Right atrium auricular region (tissue), 2 donors: Measurements from ENCODE around the gene B4GALT5. TPM values are rescaled to one million over a fixed set of nuclear protein-coding genes. Genes with fewer than 3 reads are reported as not detected.
A peak's percentile ranks its signal among the peaks of the same experiment; 100 is the strongest.
"Not testable (repeated sequence)": the region's sequence is repeated elsewhere in the genome, so short reads cannot be mapped to it uniquely, and the experiment has no call there.

Source experiments
- DNase-seq: peaks from one replicate; pipeline ENCODE4 v3.0.0-alpha.2; 2019; ENCODE audit warnings: low spot score
- H3K27ac ChIP-seq, 2 donors: fragments of 200-600 bp; sonication (generic); 1 replicate in 1 of 2; 2 replicates in 1 of 2; pipeline ENCODE4 v1.5.1; 2016 to 2019
- H3K27me3 ChIP-seq, 2 donors: fragments of 200-600 bp; sonication (generic); one replicate each; pipeline versions ENCODE4 v1.5.1 to v1.6.0; 2017 to 2019
- H3K36me3 ChIP-seq: fragments of 200-600 bp; sonication (generic); one replicate; pipeline ENCODE4 v1.5.1; 2016
- H3K4me1 ChIP-seq, 2 donors: fragments of 200-600 bp; sonication (generic); one replicate each; pipeline versions ENCODE4 v1.5.1 to v1.6.0; 2017 to 2019
- H3K4me3 ChIP-seq, 2 donors: fragments of 200-600 bp; sonication (generic); 1 replicate in 1 of 2; 2 replicates in 1 of 2; pipeline ENCODE4 v1.5.1; 2017 to 2019; ENCODE audit warnings: mild to moderate bottlenecking in 1 of 2, moderate library complexity in 1 of 2
- H3K9me3 ChIP-seq, 2 donors: fragments of 200-600 bp; sonication (generic); one replicate each; pipeline ENCODE4 v1.5.1; 2019
- CTCF ChIP-seq, 2 donors: fragments of 200-600 bp; sonication (generic); IDR thresholded peaks; one replicate each; pipeline ENCODE4 v1.5.1; 2019; ENCODE audit warnings: antibody characterized with exemption in 2 of 2
- total RNA-seq, 2 donors: library from RNA; depleted of rRNA; stranded (reverse); fragments of >200 nt; gene quantifications; one replicate each; pipeline ENCODE4 v1.1.0, GENCODE V29; 2016

The B4GALT5 gene
- total RNA-seq, 2 donors from 2014 or later, result 17.7 to 24.4 TPM

- no peak overlapping the region for H3K4me3 ChIP-seq
- no peak for DNase-seq
- H3K27me3 ChIP-seq, result no peaks in the 10 kb centered on the region
- peaks cover 0 to 9% of the 10 kb centered on the region in 2 donors for H3K9me3 ChIP-seq
- peaks cover 0 to 7% of the 10 kb centered on the region in 2 donors for H3K4me1 ChIP-seq
- peak overlapping the region in 1 of 2 donors; percentile 3 for H3K27ac ChIP-seq
- no peak for TF ChIP-seq CTCF (IDR thresholded peaks at IDR 0.05)
- peaks cover 26% of the 10 kb centered on the region for H3K36me3 ChIP-seq
These were observed 82.5 kb downstream of the B4GALT5 start for GRCh38 chr20:49631061-49631716.

DNA sequence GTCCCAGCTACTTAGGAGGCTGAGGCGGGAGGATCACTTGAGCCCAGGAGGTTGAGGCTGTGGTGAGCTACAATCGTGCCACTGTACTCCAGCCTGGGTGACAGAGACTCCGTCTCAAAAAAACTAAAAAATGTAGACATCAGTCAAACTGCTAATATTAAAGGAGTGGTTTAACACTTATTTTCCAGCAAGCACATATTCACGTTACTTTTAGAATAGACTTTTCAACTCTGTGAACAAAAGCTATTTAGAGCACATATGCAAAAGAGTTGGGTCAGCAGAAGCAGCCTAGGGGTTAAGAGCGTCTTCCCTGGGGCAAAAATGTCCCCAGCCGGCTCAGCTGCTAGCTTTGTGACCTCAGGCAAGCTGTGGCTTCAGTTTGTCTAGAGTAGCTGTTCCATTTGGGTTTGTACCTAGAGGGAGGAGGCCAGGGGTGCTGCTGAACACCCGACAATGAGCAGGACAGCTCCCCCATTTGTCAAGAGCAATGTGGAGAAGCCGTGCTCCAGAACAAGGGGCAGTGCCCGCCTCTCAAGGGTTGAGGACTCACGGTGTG lies 83.2 kb downstream of the B4GALT5 start:
- Histone ChIP-seq H3K27ac (peak overlapping the region in 1 of 2 donors; percentile 3), H3K27me3 (no peaks in the 10 kb centered on the region), H3K9me3 (peaks cover 0 to 9% of the 10 kb centered on the region in 2 donors), H3K4me1 (peaks cover 0 to 8% of the 10 kb centered on the region in 2 donors), H3K4me3 (no peak overlapping the region), H3K36me3 (peaks cover 19% of the 10 kb centered on the region)
- no peak for DNase-seq
- TF ChIP-seq CTCF (IDR thresholded peaks at IDR 0.05), result no peak

- TF ChIP-seq CTCF (IDR thresholded peaks at IDR 0.05), result no peak
- no peak overlapping the region for H3K27ac ChIP-seq
- peaks cover 0 to 12% of the 10 kb centered on the region in 2 donors for H3K4me1 ChIP-seq
- H3K36me3 ChIP-seq, result peaks cover 10% of the 10 kb centered on the region
- peaks cover 0 to 9% of the 10 kb centered on the region in 2 donors for H3K9me3 ChIP-seq
- no peaks in the 10 kb centered on the region for H3K27me3 ChIP-seq
- DNase-seq, result no peak
- H3K4me3 ChIP-seq, result no peak overlapping the region
These were observed 84.1 kb downstream of the B4GALT5 start for GRCh38 chr20:49629606-49630005.

DNA sequence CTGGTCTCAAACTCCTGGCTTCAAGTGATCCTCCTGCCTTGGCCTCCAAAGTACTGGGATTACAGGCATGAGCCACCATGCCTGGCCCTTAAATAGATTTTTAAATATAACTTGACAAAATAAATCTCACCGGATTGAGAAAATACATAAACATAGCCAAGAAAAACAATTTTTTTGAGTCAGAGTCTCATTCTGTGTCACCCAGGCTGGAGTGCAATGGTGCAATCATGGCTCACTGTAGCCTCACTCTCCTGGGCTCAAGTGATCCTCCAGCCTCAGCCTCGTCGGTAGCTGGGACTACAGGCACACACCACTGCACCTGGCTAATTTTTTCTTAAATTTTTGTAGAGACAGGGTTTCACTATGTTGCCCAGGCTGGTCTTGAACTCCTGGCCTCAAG lies 85.4 kb downstream of the B4GALT5 start:
- not testable (repeated sequence) for DNase-seq, H3K27ac ChIP-seq, H3K4me3 ChIP-seq, H3K9me3 ChIP-seq, H3K27me3 ChIP-seq, H3K36me3 ChIP-seq
- peaks cover 0 to 12% of the 10 kb centered on the region in 2 donors for H3K4me1 ChIP-seq

- Histone ChIP-seq H3K9me3 (peaks cover 0 to 11% of the 10 kb centered on the region in 2 donors), H3K4me1 (peaks cover 0 to 12% of the 10 kb centered on the region in 2 donors), H3K36me3 (no peaks in the 10 kb centered on the region), H3K4me3 (no peak overlapping the region), H3K27me3 (no peaks in the 10 kb centered on the region), H3K27ac (no peak overlapping the region)
- no peak for DNase-seq
- no peak for TF ChIP-seq CTCF (IDR thresholded peaks at IDR 0.05)
These were observed 86.3 kb downstream of the B4GALT5 start for GRCh38 chr20:49627329-49627761.

DNA sequence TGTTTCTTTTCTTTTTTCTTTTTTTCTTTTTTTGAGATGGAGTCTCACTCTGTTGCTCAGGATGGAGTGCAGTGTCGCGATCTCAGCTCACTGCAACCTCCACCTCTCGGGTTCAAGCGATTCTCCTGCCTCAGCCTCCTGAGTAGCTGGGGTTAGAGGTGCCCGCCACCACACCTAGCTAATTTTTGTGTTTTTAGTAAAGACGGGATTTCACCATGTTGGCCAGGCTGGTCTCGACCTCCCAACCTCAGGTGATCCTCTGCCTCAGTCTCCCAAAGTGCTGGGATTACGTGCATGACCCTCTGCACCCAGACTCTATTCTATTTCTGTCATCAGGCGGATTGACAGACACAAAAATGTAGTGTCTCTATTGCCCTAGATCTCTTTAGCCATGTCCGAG lies 88.7 kb downstream of the B4GALT5 start:
- H3K4me3 ChIP-seq, H3K36me3 ChIP-seq, DNase-seq, H3K27me3 ChIP-seq, H3K4me1 ChIP-seq, H3K27ac ChIP-seq: not testable (repeated sequence)
- peaks cover 0 to 20% of the 10 kb centered on the region in 2 donors for H3K9me3 ChIP-seq
